AG09319 (cell line): ENCODE measurements around the gene PSMD13.

ENCODE experiments used
- DNase-seq: peaks from one replicate; pipeline ENCODE4 v3.0.0-alpha.2; 2010; ENCODE audit warnings: low read depth; ENCODE audit errors: extremely low read depth
- CTCF ChIP-seq: IDR thresholded peaks from 2 replicates; pipeline ENCODE4 v1.5.1; 2011; ENCODE audit warnings: low read depth, mild to moderate bottlenecking, inconsistent platforms, low read length, moderate library complexity

PSMD13 gene

GRCh38 chr11:266676-267439 lies 30.1 kb downstream of the PSMD13 start:
- TF ChIP-seq CTCF, result no peak
- no peak for DNase-seq

GRCh38 chr11:267491-267994 lies 30.8 kb downstream of the PSMD13 start:
- no peak for DNase-seq
- no peak for TF ChIP-seq CTCF

GRCh38 chr11:268716-269145 lies 32.0 kb downstream of the PSMD13 start:
- peak; percentile 36 for TF ChIP-seq CTCF

GRCh38 chr11:269146-269890 lies 32.5 kb downstream of the PSMD13 start:
- no peak for TF ChIP-seq CTCF
- DNase-seq, result no peak

More at GRCh38 chr11:268716-269145, 32.0 kb downstream of the PSMD13 start:
- peak; percentile 41 for DNase-seq

- no peak for TF ChIP-seq CTCF
- no peak for DNase-seq
Observed at GRCh38 chr11:270451-271318, 33.9 kb downstream of the PSMD13 start.

- no peak for TF ChIP-seq CTCF
- DNase-seq, result no peak
Observed at GRCh38 chr11:271319-271715, 34.5 kb downstream of the PSMD13 start.
